Measurements from ENCODE around the gene TOMM5.

Gene TOMM5

GRCh38 chr9:37563806-37564513 is 28.4 kb downstream of the TOMM5 start:
- DNase-seq (ENCODE audit: low spot score) = no peak
- FAIRE-seq = no peak

- no peak for FAIRE-seq
- DNase-seq (ENCODE audit: low spot score) = no peak
Observed at GRCh38 chr9:37562826-37563225, 29.6 kb downstream of the TOMM5 start.

GRCh38 chr9:37561682-37562081 is 30.7 kb downstream of the TOMM5 start:
- no peak for FAIRE-seq
- no peak for DNase-seq (ENCODE audit: low spot score)

GRCh38 chr9:37559855-37560592 is 32.4 kb downstream of the TOMM5 start:
- FAIRE-seq (no peak), DNase-seq (ENCODE audit: low spot score) (no peak)

GRCh38 chr9:37559125-37559524 is 33.3 kb downstream of the TOMM5 start:
- no peak for DNase-seq (ENCODE audit: low spot score)

GRCh38 chr9:37555786-37556185 is 36.6 kb downstream of the TOMM5 start:
- FAIRE-seq (no peak), DNase-seq (ENCODE audit: low spot score) (no peak)

More at GRCh38 chr9:37559125-37559524, 33.3 kb downstream of the TOMM5 start:
- no peak for FAIRE-seq

- FAIRE-seq (no peak), DNase-seq (ENCODE audit: low spot score) (no peak)
Observed at GRCh38 chr9:37554318-37554717, 38.1 kb downstream of the TOMM5 start.

- no peak for DNase-seq (ENCODE audit: low spot score)
- FAIRE-seq = no peak
Observed at GRCh38 chr9:37551888-37552287, 40.5 kb downstream of the TOMM5 start.

GRCh38 chr9:37551468-37551867 is 40.9 kb downstream of the TOMM5 start:
- FAIRE-seq = no peak
- DNase-seq (ENCODE audit: low spot score) = no peak

- no peak for FAIRE-seq
Observed at GRCh38 chr9:37550781-37551180, 41.6 kb downstream of the TOMM5 start.

GRCh38 chr9:37549527-37549926 is 42.9 kb downstream of the TOMM5 start:
- DNase-seq (ENCODE audit: low spot score) = no peak
- FAIRE-seq = no peak

More at GRCh38 chr9:37550781-37551180, 41.6 kb downstream of the TOMM5 start:
- no peak for DNase-seq (ENCODE audit: low spot score)

- DNase-seq (ENCODE audit: low spot score) = no peak
- no peak for FAIRE-seq
Observed at GRCh38 chr9:37547328-37547878, 45.0 kb downstream of the TOMM5 start.

GRCh38 chr9:37543468-37543867 is 48.9 kb downstream of the TOMM5 start:
- FAIRE-seq = no peak

GRCh38 chr9:37542895-37543294 is 49.5 kb downstream of the TOMM5 start:
- DNase-seq (ENCODE audit: low spot score) (no peak), FAIRE-seq (no peak)

More at GRCh38 chr9:37543468-37543867, 48.9 kb downstream of the TOMM5 start:
- DNase-seq (ENCODE audit: low spot score) = no peak

GRCh38 chr9:37542488-37542887 is 49.9 kb downstream of the TOMM5 start:
- no peak for DNase-seq (ENCODE audit: low spot score)
- no peak for FAIRE-seq

GRCh38 chr9:37541465-37541864 is 50.9 kb downstream of the TOMM5 start:
- peak; percentile 37 for FAIRE-seq
- DNase-seq (ENCODE audit: low spot score) = no peak

GRCh38 chr9:37540634-37541033 is 51.8 kb downstream of the TOMM5 start:
- DNase-seq (ENCODE audit: low spot score) (no peak), FAIRE-seq (no peak)

- DNase-seq (ENCODE audit: low spot score) (no peak), FAIRE-seq (no peak)
Observed at GRCh38 chr9:37539634-37540033, 52.8 kb downstream of the TOMM5 start.

Data from urothelium cell line (cell line).